GM19035 (cell line): ENCODE results near the gene SLC22A7.

Source experiments
- ATAC-seq: cut with Tn5 transposase; IDR thresholded peaks from one replicate; pipeline ENCODE4 v1.9.1; 2021; ENCODE audit not compliant: unreplicated experiment

Gene SLC22A7

DNA sequence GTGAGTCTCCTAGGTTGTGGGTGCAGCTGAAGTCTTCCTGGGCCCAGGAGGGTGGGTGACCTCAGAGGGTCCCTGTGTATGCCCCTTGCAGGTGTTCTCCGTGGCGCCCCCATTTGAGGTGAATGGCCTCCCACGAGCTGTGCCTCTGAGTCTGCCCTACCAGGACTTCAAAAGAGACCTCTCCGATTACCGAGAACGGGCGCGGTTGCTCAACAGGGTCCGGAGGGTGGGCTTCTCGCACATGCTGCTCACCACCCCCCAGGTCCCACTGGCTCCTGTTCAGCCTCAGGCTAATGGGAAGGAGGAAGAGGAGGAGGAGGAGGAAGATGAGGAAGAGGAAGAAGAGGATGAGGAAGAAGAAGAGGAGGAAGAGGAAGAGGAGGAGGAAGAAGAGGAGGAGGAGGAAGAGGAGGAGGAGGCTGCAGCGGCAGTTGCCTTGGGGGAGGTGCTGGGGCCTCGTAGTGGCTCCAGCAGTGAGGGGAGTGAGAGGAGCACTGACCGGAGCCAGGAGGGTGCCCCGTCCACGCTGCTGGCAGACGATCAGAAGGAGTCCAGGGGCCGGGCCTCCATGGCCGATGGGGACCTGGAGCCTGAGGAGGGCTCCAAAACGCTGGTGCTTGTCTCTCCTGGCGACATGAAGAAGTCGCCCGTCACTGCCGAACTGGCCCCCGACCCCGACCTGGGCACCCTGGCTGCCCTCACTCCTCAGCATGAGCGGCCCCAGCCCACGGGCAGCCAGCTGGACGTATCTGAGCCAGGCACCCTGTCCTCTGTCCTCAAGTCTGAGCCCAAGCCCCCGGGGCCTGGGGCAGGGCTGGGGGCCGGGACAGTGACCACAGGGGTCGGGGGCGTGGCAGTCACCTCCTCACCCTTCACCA lies 15.2 kb upstream of the SLC22A7 start:
- no peak for ATAC-seq

DNA sequence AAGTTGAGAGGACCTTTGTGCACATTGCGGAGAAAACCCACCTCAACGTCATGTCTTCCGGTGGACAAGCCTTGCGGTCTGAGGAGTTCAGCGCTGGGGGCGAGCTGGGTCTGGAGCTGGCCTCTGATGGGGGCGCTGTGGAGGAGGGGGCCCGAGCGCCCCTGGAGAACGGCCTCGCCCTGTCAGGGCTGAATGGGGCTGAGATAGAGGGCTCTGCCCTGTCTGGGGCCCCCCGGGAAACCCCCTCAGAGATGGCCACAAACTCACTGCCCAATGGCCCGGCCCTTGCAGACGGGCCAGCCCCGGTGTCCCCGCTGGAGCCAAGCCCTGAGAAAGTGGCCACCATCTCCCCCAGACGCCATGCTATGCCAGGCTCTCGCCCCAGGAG lies 14.6 kb upstream of the SLC22A7 start:
- ATAC-seq, result no peak

DNA sequence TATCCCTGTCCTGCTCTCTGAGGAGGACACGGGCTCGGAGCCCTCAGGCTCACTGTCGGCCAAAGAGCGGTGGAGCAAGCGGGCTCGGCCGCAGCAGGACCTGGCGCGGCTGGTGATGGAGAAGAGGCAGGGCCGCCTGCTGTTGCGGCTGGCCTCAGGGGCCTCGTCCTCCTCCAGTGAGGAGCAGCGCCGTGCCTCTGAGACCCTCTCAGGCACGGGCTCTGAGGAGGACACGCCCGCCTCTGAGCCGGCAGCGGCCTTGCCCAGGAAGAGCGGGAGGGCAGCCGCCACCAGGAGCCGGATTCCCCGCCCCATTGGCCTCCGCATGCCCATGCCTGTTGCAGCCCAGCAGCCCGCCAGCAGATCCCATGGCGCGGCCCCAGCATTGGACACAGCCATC lies 14.2 kb upstream of the SLC22A7 start:
- no peak for ATAC-seq

DNA sequence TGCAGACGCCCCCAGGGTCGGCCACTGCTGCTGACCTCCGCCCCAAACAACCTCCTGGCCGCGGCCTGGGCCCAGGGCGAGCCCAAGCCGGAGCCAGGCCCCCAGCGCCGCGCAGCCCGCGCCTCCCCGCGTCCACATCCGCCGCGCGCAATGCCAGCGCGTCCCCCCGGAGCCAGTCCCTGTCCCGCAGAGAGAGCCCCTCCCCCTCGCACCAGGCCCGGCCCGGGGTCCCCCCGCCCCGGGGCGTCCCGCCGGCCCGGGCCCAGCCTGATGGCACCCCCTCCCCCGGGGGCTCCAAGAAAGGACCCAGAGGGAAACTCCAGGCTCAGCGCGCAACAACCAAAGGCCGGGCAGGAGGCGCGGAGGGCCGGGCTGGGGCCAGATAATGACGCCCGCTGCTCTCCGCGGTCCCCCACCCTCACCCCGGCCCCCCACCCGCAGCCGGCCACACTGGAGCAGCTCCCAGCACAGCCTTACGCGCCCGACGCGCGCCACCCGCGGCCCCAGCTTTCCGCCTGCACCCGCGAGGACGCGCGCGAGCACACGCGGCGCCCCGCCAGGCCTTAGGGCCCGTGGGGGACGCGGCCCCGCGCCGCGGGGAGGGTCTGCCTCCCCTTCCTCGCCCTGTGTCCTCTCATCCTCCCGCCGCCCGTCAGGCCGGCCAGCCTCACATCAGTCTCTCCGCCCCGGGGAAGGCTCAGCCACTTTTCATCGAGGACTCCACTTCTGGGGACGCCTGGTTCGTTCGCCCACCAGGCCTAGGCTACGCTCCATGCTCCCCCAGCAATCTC lies 12.9 kb upstream of the SLC22A7 start:
- no peak for ATAC-seq

- ATAC-seq, result no peak
Observed at GRCh38 chr6:43285832-43286231, 12.2 kb upstream of the SLC22A7 start.

DNA sequence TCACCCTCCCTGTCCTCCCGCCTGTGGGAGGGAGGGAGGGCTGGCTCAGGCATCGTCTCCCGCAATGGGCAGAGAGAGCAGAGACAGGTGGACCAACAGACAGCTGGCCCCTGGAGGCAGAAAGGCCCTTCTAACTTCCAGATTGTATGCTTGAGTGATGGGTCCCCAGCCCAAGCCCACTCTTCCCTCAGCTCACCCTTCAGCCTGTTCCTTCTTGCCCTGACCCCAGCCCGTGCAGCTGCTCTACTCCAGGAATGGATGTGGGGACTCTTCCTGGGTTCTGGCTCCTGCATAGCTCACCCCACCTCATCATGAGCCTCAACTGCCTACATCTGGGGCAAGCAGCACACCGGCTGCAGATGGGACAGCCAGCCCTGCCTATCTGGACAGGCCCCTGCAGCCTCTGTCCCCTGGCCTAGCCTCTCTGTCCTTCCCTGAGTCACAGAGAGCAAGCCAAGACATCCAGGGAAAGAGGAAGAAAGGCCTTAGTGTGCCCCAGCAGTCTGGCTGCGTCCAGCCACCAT lies 11.5 kb upstream of the SLC22A7 start:
- no peak for ATAC-seq

DNA sequence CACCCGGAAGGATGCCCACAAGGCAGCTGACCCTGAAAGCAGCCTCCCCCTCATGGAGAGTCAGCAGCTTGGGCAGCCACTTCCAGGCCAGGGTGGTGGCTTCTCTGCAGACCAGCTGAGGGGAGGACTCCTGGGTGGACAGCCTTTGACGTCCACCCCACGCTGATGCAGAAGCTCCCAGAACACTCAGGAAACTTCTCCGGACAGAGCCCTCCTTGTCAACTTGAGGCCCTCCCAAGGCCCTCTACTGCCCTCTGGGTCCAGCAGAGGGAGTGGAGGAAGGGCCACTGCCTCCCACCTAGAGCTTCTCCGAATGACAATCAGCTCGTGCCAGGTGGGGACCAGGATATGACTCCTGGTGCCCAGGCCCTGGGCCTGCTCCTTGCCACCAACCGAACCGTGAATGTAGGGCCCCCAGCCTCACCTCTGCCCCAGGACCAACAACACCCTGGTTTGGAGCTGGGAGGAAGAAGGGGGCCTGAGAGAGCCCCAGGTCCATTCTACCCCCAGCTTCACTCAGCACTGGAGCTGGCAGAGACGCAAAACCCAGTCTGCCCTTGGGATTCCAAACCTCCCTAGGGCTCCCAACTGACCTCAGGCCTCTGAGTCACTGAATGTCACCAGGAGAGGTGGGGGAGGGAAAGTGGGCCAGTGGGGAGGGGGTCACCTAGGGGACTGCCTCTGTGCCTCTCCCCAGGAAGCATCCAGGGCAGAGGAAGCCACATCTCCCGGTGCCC lies 10.9 kb upstream of the SLC22A7 start:
- no peak for ATAC-seq

DNA sequence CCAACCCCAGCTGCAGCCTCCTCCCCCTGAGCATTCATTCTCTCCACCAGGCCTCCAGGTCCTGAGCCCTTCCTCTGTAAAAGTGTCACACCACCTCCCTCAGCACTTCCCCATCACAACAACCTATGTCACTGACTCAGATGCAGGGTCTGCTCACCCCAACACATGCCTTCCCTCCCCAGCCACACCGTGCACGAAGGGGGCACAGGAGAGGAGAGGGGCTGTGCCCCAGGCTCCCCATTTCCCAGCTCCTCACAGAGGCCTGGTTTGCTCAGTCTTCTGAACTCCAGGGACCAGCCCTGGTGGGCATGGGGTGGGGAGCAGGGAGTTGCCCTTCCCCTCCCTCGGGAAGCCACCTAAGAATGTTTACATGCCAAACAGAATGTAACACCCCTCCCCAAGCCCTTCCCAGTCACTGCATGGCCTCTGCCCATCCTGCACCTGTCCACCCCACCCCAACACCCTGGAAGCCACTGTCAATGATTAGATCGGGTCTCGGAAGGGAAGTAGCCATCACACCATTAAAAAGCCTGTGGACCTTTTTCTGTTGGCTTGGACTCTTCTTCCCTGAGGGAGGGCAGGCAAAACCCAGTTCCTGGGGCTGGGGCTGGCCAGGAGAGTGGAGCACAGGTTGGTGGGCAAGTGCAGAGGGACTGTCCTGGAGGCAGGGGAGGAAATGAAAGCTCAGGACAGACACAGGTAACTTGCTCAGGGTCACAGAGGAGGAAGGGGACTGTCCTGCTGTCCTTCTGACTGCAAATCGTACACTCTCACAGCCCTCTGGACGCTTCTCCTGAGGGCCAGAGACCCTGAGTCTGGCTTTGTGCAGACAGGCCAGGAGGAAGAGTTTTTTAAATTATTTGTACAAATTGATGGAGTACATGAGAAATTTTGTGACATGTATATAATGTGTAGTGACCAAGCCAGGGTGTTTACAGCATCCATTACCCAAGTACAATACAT lies 10.1 kb upstream of the SLC22A7 start:
- ATAC-seq, result no peak

DNA sequence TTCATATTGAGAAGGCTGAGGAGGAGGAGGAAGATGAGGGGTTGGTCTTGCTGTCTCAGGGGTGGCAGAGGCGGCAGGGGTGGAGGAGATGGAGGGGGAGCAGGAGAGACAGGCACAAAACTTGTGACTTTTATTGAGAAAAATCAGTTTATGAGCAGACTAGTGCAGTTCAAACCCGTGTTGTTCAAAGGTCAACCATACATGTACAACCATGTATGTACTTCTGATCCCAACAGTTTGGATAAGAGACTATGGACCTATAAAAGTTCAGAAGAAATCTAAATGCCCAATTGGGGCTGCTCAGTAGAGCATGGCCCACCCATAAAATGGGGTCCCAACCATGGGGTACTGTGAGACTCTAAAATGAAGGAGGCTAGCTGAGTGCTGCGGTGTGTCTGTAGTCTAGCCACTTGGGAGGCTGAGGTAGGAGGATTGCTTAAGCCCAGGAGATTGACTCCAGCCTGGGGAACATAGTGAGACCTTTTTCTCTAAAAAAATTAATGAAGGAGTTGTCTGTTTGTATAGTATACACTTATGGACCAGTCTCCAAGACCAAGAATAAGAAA lies 7.6 kb upstream of the SLC22A7 start:
- ATAC-seq, result no peak

DNA sequence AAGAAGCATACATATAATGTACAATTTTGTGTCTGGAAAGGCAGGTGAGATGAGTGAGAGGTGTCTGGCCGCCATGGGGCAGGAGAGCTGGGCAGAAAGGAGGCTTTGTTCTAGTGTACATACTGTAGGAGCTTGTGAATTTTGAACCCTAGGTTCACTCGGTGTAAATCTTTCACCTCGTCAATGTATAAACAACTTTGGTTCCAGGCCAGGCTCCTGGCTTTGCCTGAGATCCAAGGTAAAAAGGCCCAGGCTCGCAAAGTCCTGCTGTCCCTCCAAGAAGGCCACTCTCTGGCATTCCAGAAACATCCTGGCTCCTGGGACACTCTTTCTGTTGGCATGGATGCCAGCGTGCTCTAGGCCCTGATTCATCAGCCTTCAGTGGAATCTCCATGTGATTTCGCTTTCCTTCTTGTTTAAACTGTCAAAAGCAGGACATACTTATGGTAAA lies 7.1 kb upstream of the SLC22A7 start:
- no peak for ATAC-seq

DNA sequence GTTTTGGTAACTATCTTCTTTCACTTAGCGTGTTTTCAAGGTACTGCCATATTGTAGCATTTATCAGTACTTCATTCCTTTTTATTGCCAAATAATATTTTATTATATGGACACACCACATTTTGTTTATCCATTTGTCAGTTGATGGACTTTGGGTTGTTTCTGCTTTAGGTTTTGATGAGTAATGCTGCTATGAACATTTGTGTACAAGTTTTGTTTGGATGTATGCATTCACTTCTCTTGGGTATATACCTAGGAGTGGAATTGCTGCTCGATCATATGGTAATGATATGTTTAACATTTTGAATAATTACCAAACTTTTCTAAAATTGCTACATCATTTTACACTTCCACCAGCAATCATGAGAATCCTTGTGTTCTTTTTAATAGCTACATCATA lies 6.4 kb upstream of the SLC22A7 start:
- ATAC-seq, result no peak

- no peak for ATAC-seq
Observed at GRCh38 chr6:43292341-43292740, 5.7 kb upstream of the SLC22A7 start.

DNA sequence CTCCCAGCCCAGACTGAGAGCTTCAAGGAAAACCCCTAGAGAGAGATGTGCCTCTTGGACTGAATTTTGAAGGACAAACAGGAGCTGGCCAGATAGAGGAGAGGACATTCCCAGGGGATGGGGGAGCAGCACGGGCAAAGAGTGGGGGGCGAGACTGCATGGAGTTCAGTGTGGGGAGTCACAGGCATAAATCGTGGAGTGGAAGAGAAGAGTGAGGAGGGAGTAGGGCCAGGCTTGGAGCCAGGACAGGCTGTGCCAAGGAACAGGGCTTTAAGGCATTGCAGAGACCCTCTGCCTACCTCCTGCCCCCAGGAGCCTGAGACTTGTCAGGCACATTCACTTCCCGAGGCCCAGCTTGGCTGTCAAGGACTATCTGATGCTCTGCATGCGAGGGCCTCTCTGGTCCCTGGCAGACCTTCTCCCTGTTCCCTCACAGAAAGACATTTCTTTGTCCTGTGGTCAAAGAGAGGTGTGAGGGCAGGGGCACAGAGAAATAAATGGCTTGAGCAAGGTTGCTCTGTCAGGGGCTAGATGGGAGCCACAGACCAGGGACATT lies 5.2 kb upstream of the SLC22A7 start:
- ATAC-seq, result no peak

DNA sequence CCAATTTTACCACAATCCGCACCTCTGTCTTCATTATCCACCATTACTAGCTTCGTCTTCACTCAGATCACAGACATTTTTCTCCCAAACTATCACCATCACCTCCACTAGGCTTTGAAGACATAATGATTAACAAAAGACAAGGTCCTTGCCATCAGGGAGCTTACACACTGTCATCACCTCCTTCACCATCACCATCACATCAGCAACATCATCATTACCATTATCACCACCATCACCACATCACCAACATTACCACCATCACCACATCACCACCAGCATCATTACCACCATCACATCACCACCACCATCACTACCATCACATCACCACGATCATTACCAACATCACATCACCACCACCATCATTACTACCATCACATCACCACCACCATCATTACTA lies 4.4 kb upstream of the SLC22A7 start:
- no peak for ATAC-seq

DNA sequence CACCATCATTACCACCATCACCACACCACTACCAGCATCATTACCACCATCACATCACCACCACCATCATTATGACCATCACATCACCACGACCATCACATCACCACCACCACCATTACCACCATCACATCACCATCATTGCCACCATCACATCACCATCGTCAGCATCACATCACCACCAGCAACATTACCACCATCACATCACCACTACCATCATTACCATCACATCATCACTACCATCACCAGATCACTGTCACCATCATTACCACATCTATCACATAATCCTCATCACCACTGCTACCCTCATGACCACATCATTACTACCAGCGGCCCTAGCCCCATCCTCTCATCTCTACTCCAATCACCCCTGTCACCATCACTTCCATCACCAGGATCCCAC lies 3.5 kb upstream of the SLC22A7 start:
- no peak for ATAC-seq

- no peak for ATAC-seq
Observed at GRCh38 chr6:43295456-43295855, 2.6 kb upstream of the SLC22A7 start.

DNA sequence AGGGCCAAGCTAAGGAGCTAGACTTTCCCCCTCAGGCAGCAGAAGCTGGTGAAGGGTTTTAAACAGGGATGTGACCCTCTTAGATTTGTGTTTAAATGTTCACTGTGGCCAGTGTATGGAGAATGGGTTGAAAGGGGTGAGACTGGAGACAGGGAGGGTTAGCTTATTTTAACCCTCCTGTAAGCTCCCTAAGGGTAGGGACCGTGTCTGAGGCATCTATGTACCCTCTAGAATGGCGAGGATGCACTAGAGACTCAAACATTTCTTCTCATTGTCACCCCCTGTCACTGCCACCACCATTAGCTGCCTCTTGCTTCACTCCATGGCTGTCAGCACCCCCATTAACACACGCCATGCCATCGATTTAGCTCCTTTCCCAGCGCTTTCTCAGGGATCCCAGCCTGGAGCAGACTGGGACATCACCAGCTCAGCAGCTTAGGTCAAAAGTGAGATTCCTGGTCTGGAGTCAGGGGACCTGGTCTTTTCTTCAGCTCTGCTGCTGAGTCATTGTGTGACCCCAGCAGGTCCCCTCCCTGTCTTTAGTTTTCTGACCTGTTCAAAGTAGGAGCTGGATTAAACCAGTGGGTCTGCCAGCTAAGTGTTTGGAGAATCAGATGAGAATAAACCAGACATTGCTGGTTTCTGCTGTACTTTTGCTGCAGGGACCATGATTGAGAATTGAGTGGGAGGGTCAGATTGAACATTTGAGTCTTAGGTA lies 1.1 kb upstream of the SLC22A7 start:
- ATAC-seq, result no peak

GRCh38 chr6:43298565-43299337 lies 691 bp downstream of the SLC22A7 start:
- no peak for ATAC-seq
